ENCODE measurements around the gene MARCHF10. TPM values are rescaled to one million over a fixed set of nuclear protein-coding genes. Genes with fewer than 3 reads are reported as not detected.

Gene MARCHF10
- polyA plus RNA-seq, 1 experiment: 0.43 TPM

GRCh38 chr17:62781831-62782251 is 26.3 kb downstream of the MARCHF10 start:
- H3K36me3 ChIP-seq (ENCODE audit: control insufficient read depth, insufficient read depth, low read length): no peaks in the 10 kb centered on the region
- POLR2A ChIA-PET: no interaction called here
- no peak for DNase-seq (ENCODE audit: low read depth)
- no peak for TF ChIP-seq CTCF (IDR thresholded peaks at IDR 0.05; ENCODE audit: insufficient read depth, low read depth, low read length)
- no peak overlapping the region for H3K4me3 ChIP-seq (ENCODE audit: low read depth, low read length)
- CTCF ChIA-PET: no interaction called here
- no peaks in the 10 kb centered on the region for H3K27me3 ChIP-seq (ENCODE audit: control insufficient read depth, insufficient read depth, low read length)

- no peak for TF ChIP-seq CTCF (IDR thresholded peaks at IDR 0.05; ENCODE audit: insufficient read depth, low read depth, low read length)
- H3K36me3 ChIP-seq (ENCODE audit: control insufficient read depth, insufficient read depth, low read length): no peaks in the 10 kb centered on the region
- no peaks in the 10 kb centered on the region for H3K27me3 ChIP-seq (ENCODE audit: control insufficient read depth, insufficient read depth, low read length)
- ChIA-PET POLR2A (no interaction called here), CTCF (no interaction called here)
- H3K4me3 ChIP-seq (ENCODE audit: low read depth, low read length): no peak overlapping the region
- no peak for DNase-seq (ENCODE audit: low read depth)
Measured at GRCh38 chr17:62781356-62781755, 26.8 kb downstream of the MARCHF10 start.

- Histone ChIP-seq H3K27me3 (ENCODE audit: control insufficient read depth, insufficient read depth, low read length) (no peaks in the 10 kb centered on the region), H3K4me3 (ENCODE audit: low read depth, low read length) (no peak overlapping the region), H3K36me3 (ENCODE audit: control insufficient read depth, insufficient read depth, low read length) (no peaks in the 10 kb centered on the region)
- DNase-seq (ENCODE audit: low read depth): no peak
- POLR2A ChIA-PET: no interaction called here
- CTCF ChIA-PET: no interaction called here
- TF ChIP-seq CTCF (IDR thresholded peaks at IDR 0.05; ENCODE audit: insufficient read depth, low read depth, low read length): no peak
Measured at GRCh38 chr17:62780951-62781350, 27.2 kb downstream of the MARCHF10 start.

- CTCF ChIA-PET: no interaction called here
- POLR2A ChIA-PET: no interaction called here
- Histone ChIP-seq H3K36me3 (ENCODE audit: control insufficient read depth, insufficient read depth, low read length) (no peaks in the 10 kb centered on the region), H3K4me3 (ENCODE audit: low read depth, low read length) (no peak overlapping the region), H3K27me3 (ENCODE audit: control insufficient read depth, insufficient read depth, low read length) (no peaks in the 10 kb centered on the region)
- DNase-seq (ENCODE audit: low read depth): no peak
- TF ChIP-seq CTCF (IDR thresholded peaks at IDR 0.05; ENCODE audit: insufficient read depth, low read depth, low read length): no peak
Measured at GRCh38 chr17:62780269-62780668, 27.8 kb downstream of the MARCHF10 start.

GRCh38 chr17:62778990-62779681 is 29.0 kb downstream of the MARCHF10 start:
- POLR2A ChIA-PET: no interaction called here
- no peak overlapping the region for H3K4me3 ChIP-seq (ENCODE audit: low read depth, low read length)
- TF ChIP-seq CTCF (IDR thresholded peaks at IDR 0.05; ENCODE audit: insufficient read depth, low read depth, low read length): no peak

More at GRCh38 chr17:62778990-62779681, 29.0 kb downstream of the MARCHF10 start:
- CTCF ChIA-PET: interaction anchor here (0.7 to 0.9 kb wide), 3 partner anchors 22 to 628 kb away, joined by 3 to 4 read pairs (median 3); no protein-coding TSS in a partner anchor
- H3K36me3 ChIP-seq (ENCODE audit: control insufficient read depth, insufficient read depth, low read length): no peaks in the 10 kb centered on the region
- peak; percentile 91 for DNase-seq (ENCODE audit: low read depth)
- no peaks in the 10 kb centered on the region for H3K27me3 ChIP-seq (ENCODE audit: control insufficient read depth, insufficient read depth, low read length)

All from BJ (cell line).